HUDEP-2 (cell line): ENCODE data around the gene PYGO2.

Experiments
- DNase-seq, 76 experiments: peaks; one replicate each; lab custom pipeline; 2025; ENCODE audit not compliant: unreplicated experiment in 76 of 76; lab: John Stamatoyannopoulos, UW

PYGO2 gene

GRCh38 chr1:154961207-154962155 lies at the start of gene PYGO2:
TSS of gene PYGO2 (minus strand) at chr1:154961782. CDS start at chr1:154961576, 206 bp downstream.
- peak in 67 of 76 experiments; percentile 22 to 81 (median 63) for DNase-seq

- DNase-seq = no peak
Observed at GRCh38 chr1:155011004-155011416, 49.4 kb upstream of the PYGO2 start.

GRCh38 chr1:155010211-155010918 lies 48.8 kb upstream of the PYGO2 start:
- no peak for DNase-seq

- no peak for DNase-seq
Observed at GRCh38 chr1:155009742-155010141, 48.2 kb upstream of the PYGO2 start.

- DNase-seq = no peak
Observed at GRCh38 chr1:155009221-155009711, 47.7 kb upstream of the PYGO2 start.

- DNase-seq = peak in 1 of 76 experiments; percentile 10
Observed at GRCh38 chr1:155008015-155008941, 46.7 kb upstream of the PYGO2 start.

- DNase-seq = no peak
Observed at GRCh38 chr1:155007251-155007828, 45.8 kb upstream of the PYGO2 start.

- peak in 12 of 76 experiments; percentile 3 to 49 (median 34) for DNase-seq
Observed at GRCh38 chr1:155006601-155007101, 45.1 kb upstream of the PYGO2 start.

- DNase-seq = peak in 72 of 76 experiments; percentile 62 to 93 (median 84)
Observed at GRCh38 chr1:155005076-155006011, 43.8 kb upstream of the PYGO2 start.

- peak in 5 of 76 experiments; percentile 27 to 54 (median 47) for DNase-seq
Observed at GRCh38 chr1:155004352-155005075, 42.9 kb upstream of the PYGO2 start.

GRCh38 chr1:155003766-155004351 lies 42.3 kb upstream of the PYGO2 start:
- DNase-seq = peak in 56 of 76 experiments; percentile 15 to 86 (median 58)

- peak in 21 of 76 experiments; percentile 21 to 77 (median 39) for DNase-seq
Observed at GRCh38 chr1:155003227-155003765, 41.7 kb upstream of the PYGO2 start.

- DNase-seq = peak in 23 of 76 experiments; percentile 17 to 82 (median 61)
Observed at GRCh38 chr1:155002464-155003226, 41.1 kb upstream of the PYGO2 start, which contains the start of gene ZBTB7B. TSS of gene ZBTB7B (plus strand) at chr1:155002802. CDS start at chr1:155014661, 11,859 bp downstream.

GRCh38 chr1:155001675-155002463 lies 40.3 kb upstream of the PYGO2 start:
- DNase-seq = peak in 74 of 76 experiments; percentile 72 to 100 (median 98)

- peak in 1 of 76 experiments; percentile 65 for DNase-seq
Observed at GRCh38 chr1:155001425-155001674, 39.8 kb upstream of the PYGO2 start.
